ENCODE data around the gene DMC1. TPM values are rescaled to one million over a fixed set of nuclear protein-coding genes. Genes with fewer than 3 reads are reported as not detected.

The DMC1 gene
- total RNA-seq, 2 experiments from 2014 or later, result 13.0 to 16.3 TPM

DNA sequence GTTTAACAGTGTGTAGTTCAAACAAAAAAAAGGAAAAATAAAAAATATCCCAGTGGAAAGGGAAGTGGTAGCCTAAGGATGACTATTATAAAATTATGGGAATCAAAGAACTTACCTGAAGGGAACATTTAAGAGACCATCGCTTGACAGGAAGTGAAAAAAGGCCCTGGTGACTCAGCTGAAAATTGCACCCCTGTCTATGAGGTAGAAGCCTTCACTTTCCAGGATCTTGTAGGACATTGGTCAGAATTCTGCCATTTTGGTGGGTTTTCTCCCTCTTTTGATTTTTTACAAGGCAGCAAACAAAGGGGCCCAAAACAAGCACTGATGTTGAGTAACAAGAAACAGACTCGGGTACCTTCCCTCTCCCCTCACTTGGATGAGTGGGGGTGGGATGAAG lies 79.5 kb downstream of the DMC1 start:
- Mint-ChIP-seq H3K27me3 (ENCODE audit: low read depth) (no peaks in the 10 kb centered on the region), H3K27ac (peak overlapping the region; percentile 87), H3K9me3 (no peaks in the 10 kb centered on the region), H3K36me3 (ENCODE audit: low read depth) (peaks cover 77% of the 10 kb centered on the region), H3K4me3 (no peak overlapping the region), H3K4me1 (ENCODE audit: low read depth) (peaks cover 71% of the 10 kb centered on the region)
- intact Hi-C loops (cut with micrococcal nuclease), result loop anchor here (1.0 kb wide), 1 partner anchor 12 kb away; no protein-coding TSS in a partner anchor
- CTCF ChIA-PET, result interaction anchor here (1.3 kb wide), 1 partner anchor 585 kb away, joined by 3 read pairs; the partner anchor contains the start of gene MICALL1
- peak; percentile 38 for DNase-seq

GRCh38 chr22:38489561-38490145 lies 80.3 kb downstream of the DMC1 start:
- intact Hi-C loops (cut with micrococcal nuclease), result loop anchor here (1.0 kb wide), 1 partner anchor 13 kb away; no protein-coding TSS in a partner anchor
- CTCF ChIA-PET, result interaction anchor here (1.3 kb wide), 1 partner anchor 584 kb away, joined by 3 read pairs; the partner anchor contains the start of gene MICALL1
- Mint-ChIP-seq H3K27me3 (ENCODE audit: low read depth) (no peaks in the 10 kb centered on the region), H3K4me3 (no peak overlapping the region), H3K4me1 (ENCODE audit: low read depth) (peaks cover 71% of the 10 kb centered on the region), H3K36me3 (ENCODE audit: low read depth) (peaks cover 75% of the 10 kb centered on the region), H3K9me3 (no peaks in the 10 kb centered on the region), H3K27ac (peak overlapping the region; percentile 87)
- DNase-seq, result no peak

- no peak for DNase-seq
- H3K4me3 Mint-ChIP-seq, result no peak overlapping the region
- no peak overlapping the region for H3K27ac Mint-ChIP-seq
- CTCF ChIA-PET, result no interaction called here
- no peaks in the 10 kb centered on the region for H3K27me3 Mint-ChIP-seq (ENCODE audit: low read depth)
- no peaks in the 10 kb centered on the region for H3K9me3 Mint-ChIP-seq
- H3K36me3 Mint-ChIP-seq (ENCODE audit: low read depth), result peaks cover 75% of the 10 kb centered on the region
- peaks cover 69% of the 10 kb centered on the region for H3K4me1 Mint-ChIP-seq (ENCODE audit: low read depth)
- intact Hi-C loops (cut with micrococcal nuclease), result no loop called here
Observed at GRCh38 chr22:38489142-38489541, 80.8 kb downstream of the DMC1 start.

DNA sequence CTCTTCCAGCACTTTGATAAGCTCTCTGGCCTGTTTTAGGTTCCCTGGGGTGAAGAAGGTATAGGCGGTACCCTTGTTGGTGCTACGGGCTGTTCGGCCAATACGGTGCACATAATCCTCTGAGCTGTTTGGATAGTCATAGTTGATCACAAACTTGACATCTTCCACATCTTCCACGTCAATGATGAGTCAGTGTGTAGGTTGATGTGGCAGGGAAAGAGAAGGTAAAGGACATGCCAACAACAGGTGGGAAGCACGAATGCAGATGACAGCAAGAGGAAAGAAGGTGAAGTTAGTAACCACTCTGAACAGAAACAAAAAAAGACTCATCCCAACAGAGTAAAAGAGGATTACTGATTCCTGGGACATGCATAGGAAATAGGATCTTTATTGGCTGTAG lies 82.0 kb downstream of the DMC1 start:
- H3K27me3 Mint-ChIP-seq (ENCODE audit: low read depth), result no peaks in the 10 kb centered on the region
- H3K4me3 Mint-ChIP-seq, result no peak overlapping the region
- no peaks in the 10 kb centered on the region for H3K9me3 Mint-ChIP-seq
- no peak for DNase-seq
- peak overlapping the region; percentile 33 for H3K27ac Mint-ChIP-seq
- CTCF ChIA-PET, result interaction anchor here (0.9 kb wide), 1 partner anchor 84 kb away, joined by 3 read pairs; no protein-coding TSS in a partner anchor
- H3K4me1 Mint-ChIP-seq (ENCODE audit: low read depth), result peaks cover 62% of the 10 kb centered on the region
- intact Hi-C loops (cut with micrococcal nuclease), result no loop called here
- H3K36me3 Mint-ChIP-seq (ENCODE audit: low read depth), result peaks cover 73% of the 10 kb centered on the region

GRCh38 chr22:38485783-38486182 lies 84.2 kb downstream of the DMC1 start:
- CTCF ChIA-PET, result interaction anchor here (0.9 kb wide), 1 partner anchor 90 kb away, joined by 3 read pairs; no protein-coding TSS in a partner anchor
- Mint-ChIP-seq H3K27me3 (ENCODE audit: low read depth) (no peaks in the 10 kb centered on the region), H3K4me3 (no peak overlapping the region), H3K36me3 (ENCODE audit: low read depth) (peaks cover 71% of the 10 kb centered on the region), H3K27ac (peak overlapping the region; percentile 41), H3K9me3 (no peaks in the 10 kb centered on the region), H3K4me1 (ENCODE audit: low read depth) (peaks cover 52% of the 10 kb centered on the region)
- no peak for DNase-seq
- intact Hi-C loops (cut with micrococcal nuclease), result no loop called here

DNA sequence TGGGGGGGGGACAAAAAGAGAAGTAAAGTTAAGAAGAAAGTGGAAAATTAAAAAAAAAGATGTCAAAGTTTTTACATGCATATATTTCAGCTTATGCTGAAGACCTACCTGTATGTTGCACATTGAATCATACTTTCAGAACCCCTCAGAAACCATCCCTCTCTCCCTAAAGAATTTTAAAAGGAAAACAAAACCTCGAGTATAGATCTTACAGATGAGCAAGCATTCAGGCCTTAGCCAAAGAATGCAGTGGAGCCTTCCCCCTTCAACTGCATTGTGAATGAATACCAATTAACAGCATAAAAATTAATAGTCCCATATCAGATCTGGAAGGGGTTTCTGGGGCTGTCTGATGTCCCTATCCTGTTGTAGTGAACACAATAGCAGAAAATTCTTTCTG lies 85.7 kb downstream of the DMC1 start:
- H3K36me3 Mint-ChIP-seq (ENCODE audit: low read depth), result peaks cover 58% of the 10 kb centered on the region
- H3K4me1 Mint-ChIP-seq (ENCODE audit: low read depth), result peaks cover 38% of the 10 kb centered on the region
- no peaks in the 10 kb centered on the region for H3K9me3 Mint-ChIP-seq
- H3K27ac Mint-ChIP-seq, result peak overlapping the region; percentile 33
- no peak overlapping the region for H3K4me3 Mint-ChIP-seq
- CTCF ChIA-PET, result no interaction called here
- intact Hi-C loops (cut with micrococcal nuclease), result no loop called here
- no peaks in the 10 kb centered on the region for H3K27me3 Mint-ChIP-seq (ENCODE audit: low read depth)
- no peak for DNase-seq

- no peaks in the 10 kb centered on the region for H3K9me3 Mint-ChIP-seq
- peak overlapping the region; percentile 26 for H3K27ac Mint-ChIP-seq
- H3K4me3 Mint-ChIP-seq, result no peak overlapping the region
- H3K36me3 Mint-ChIP-seq (ENCODE audit: low read depth), result peaks cover 47% of the 10 kb centered on the region
- intact Hi-C loops (cut with micrococcal nuclease), result no loop called here
- DNase-seq, result no peak
- H3K27me3 Mint-ChIP-seq (ENCODE audit: low read depth), result no peaks in the 10 kb centered on the region
- CTCF ChIA-PET, result interaction anchor here (0.7 kb wide), 1 partner anchor 14 kb away, joined by 4 read pairs; no protein-coding TSS in a partner anchor
- H3K4me1 Mint-ChIP-seq (ENCODE audit: low read depth), result peaks cover 26% of the 10 kb centered on the region
Observed at GRCh38 chr22:38482662-38483308, 87.2 kb downstream of the DMC1 start.

DNA sequence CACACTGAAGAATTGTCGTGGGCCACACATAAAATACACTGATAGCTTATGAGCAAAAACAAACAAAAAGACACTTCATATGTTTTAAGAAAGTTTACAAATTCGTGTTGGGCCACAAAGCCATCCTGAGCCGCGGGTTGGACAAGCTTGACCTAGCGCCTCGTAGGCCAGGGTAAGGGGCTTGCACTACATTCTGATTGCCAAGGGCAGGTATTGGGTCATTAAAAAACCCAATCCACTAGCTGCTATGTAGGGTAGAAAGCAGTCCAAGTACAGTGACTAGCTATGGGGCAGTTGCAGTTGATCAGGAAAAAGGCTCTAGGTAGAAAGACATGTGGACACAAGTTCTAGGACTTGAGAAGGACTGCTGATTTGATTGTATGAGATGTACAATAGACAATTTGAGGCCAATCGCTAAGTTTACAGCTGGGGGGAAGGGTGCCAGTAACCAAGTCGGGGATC lies 88.1 kb downstream of the DMC1 start:
- H3K4me1 Mint-ChIP-seq (ENCODE audit: low read depth), result peaks cover 24% of the 10 kb centered on the region
- intact Hi-C loops (cut with micrococcal nuclease), result no loop called here
- H3K4me3 Mint-ChIP-seq, result no peak overlapping the region
- CTCF ChIA-PET, result interaction anchor here (1.0 kb wide), 1 partner anchor 10 kb away, joined by 3 read pairs; no protein-coding TSS in a partner anchor
- DNase-seq, result no peak
- H3K36me3 Mint-ChIP-seq (ENCODE audit: low read depth), result peaks cover 43% of the 10 kb centered on the region
- H3K27me3 Mint-ChIP-seq (ENCODE audit: low read depth), result no peaks in the 10 kb centered on the region
- H3K27ac Mint-ChIP-seq, result peak overlapping the region; percentile 25
- H3K9me3 Mint-ChIP-seq, result no peaks in the 10 kb centered on the region

GRCh38 chr22:38481162-38481870 lies 88.7 kb downstream of the DMC1 start:
- intact Hi-C loops (cut with micrococcal nuclease), result no loop called here
- H3K27me3 Mint-ChIP-seq (ENCODE audit: low read depth), result no peaks in the 10 kb centered on the region
- CTCF ChIA-PET, result interaction anchor here (1.0 to 1.5 kb wide), 2 partner anchors 10 to 11 kb away, joined by 3 to 4 read pairs; no protein-coding TSS in a partner anchor
- no peak overlapping the region for H3K4me3 Mint-ChIP-seq
- H3K36me3 Mint-ChIP-seq (ENCODE audit: low read depth), result peaks cover 37% of the 10 kb centered on the region
- DNase-seq, result no peak
- peaks cover 18% of the 10 kb centered on the region for H3K4me1 Mint-ChIP-seq (ENCODE audit: low read depth)
- H3K9me3 Mint-ChIP-seq, result no peaks in the 10 kb centered on the region
- no peak overlapping the region for H3K27ac Mint-ChIP-seq

GRCh38 chr22:38479096-38479837 lies 90.7 kb downstream of the DMC1 start:
- H3K27me3 Mint-ChIP-seq (ENCODE audit: low read depth), result no peaks in the 10 kb centered on the region
- H3K4me1 Mint-ChIP-seq (ENCODE audit: low read depth), result peaks cover 9% of the 10 kb centered on the region
- peaks cover 22% of the 10 kb centered on the region for H3K36me3 Mint-ChIP-seq (ENCODE audit: low read depth)
- intact Hi-C loops (cut with micrococcal nuclease), result no loop called here
- H3K4me3 Mint-ChIP-seq, result no peak overlapping the region
- DNase-seq, result no peak
- no peak overlapping the region for H3K27ac Mint-ChIP-seq
- CTCF ChIA-PET, result interaction anchor here (0.6 to 1.5 kb wide), 2 partner anchors 10 to 12 kb away, joined by 4 read pairs; no protein-coding TSS in a partner anchor
- no peaks in the 10 kb centered on the region for H3K9me3 Mint-ChIP-seq

- peaks cover 8% of the 10 kb centered on the region for H3K36me3 Mint-ChIP-seq (ENCODE audit: low read depth)
- no peaks in the 10 kb centered on the region for H3K27me3 Mint-ChIP-seq (ENCODE audit: low read depth)
- no peak for DNase-seq
- no peaks in the 10 kb centered on the region for H3K9me3 Mint-ChIP-seq
- peaks cover 2% of the 10 kb centered on the region for H3K4me1 Mint-ChIP-seq (ENCODE audit: low read depth)
- no peak overlapping the region for H3K4me3 Mint-ChIP-seq
- peak overlapping the region; percentile 16 for H3K27ac Mint-ChIP-seq
- intact Hi-C loops (cut with micrococcal nuclease), result no loop called here
- CTCF ChIA-PET, result interaction anchor here (1.2 kb wide), 1 partner anchor 18 kb away, joined by 3 read pairs; no protein-coding TSS in a partner anchor
Observed at GRCh38 chr22:38477585-38477984, 92.4 kb downstream of the DMC1 start.
